Measurements from ENCODE around the gene BABAM2.

- TF ChIP-seq, protein P1, sequence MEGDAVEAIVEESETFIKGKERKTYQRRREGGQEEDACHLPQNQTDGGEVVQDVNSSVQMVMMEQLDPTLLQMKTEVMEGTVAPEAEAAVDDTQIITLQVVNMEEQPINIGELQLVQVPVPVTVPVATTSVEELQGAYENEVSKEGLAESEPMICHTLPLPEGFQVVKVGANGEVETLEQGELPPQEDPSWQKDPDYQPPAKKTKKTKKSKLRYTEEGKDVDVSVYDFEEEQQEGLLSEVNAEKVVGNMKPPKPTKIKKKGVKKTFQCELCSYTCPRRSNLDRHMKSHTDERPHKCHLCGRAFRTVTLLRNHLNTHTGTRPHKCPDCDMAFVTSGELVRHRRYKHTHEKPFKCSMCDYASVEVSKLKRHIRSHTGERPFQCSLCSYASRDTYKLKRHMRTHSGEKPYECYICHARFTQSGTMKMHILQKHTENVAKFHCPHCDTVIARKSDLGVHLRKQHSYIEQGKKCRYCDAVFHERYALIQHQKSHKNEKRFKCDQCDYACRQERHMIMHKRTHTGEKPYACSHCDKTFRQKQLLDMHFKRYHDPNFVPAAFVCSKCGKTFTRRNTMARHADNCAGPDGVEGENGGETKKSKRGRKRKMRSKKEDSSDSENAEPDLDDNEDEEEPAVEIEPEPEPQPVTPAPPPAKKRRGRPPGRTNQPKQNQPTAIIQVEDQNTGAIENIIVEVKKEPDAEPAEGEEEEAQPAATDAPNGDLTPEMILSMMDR (IDR thresholded peaks at IDR 0.05) = no peak
- TF ChIP-seq POLR2A (IDR thresholded peaks at IDR 0.05) = no peak
- no peak for TF ChIP-seq EP300 (IDR thresholded peaks at IDR 0.05; ENCODE audit: low read depth)
- TF ChIP-seq POLR2AphosphoS5 (IDR thresholded peaks at IDR 0.05) = no peak
Observed at GRCh38 chr2:28108143-28108542, 217.6 kb downstream of the BABAM2 start.

Measured in transverse colon (tissue), 4 donors.